ENCODE measurements around the gene PKMYT1. TPM values are rescaled to one million over a fixed set of nuclear protein-coding genes. Genes with fewer than 3 reads are reported as not detected.

PKMYT1 gene
- total and polyA plus RNA-seq, 2 donors = 5.3 to 16.5 TPM

DNA sequence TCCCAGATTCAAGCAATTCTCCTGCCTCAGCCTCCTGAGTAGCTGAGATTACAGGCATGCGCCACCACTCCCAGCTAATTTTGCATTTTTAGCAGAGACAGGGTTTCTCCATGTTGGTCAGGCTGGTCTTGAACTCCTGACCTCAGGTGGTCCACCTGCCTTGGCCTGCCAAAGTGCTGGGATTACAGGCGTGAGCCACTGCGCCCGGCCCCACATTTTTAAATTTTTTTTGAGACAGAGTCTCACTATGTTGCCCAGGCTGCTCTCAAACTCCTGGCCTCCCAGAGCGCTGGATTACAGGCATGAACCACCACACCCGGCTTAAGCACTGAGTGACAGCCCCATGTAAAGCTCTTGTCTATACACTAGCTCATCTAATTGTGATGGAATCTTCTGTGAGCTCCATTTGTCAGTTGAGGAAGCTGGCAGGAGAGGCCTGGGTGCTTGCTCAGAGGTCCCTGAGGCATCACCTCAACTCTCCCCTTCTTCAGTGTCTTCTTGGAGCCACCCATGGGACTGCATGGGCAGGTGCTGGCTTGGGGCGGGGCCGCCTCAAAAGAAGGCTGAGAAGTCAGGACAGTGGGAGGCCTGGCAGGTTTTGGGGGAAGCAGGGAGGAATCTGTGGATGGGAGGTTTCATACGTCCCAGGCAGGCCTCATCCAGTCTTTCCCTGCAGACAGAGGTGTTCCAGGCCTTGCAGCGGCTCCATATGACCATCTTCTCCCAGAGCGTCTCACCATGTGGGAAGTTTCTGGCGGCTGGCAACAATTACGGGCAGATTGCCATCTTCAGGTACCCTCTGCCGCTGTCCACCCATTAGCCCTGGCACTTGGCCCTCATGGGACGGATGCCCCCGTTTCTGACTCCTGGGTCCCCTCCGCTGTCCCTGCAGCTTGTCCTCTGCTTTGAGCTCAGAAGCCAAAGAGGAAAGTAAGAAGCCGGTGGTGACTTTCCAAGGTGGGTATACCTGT lies 45.1 kb upstream of the PKMYT1 start:
- Histone ChIP-seq H3K27ac (ENCODE audit: low read depth in 1 of 2, low read length in 1 of 2) (no peak overlapping the region), H3K4me1 (ENCODE audit: control insufficient read depth in 2 of 2, insufficient read depth in 2 of 2, low read length in 2 of 2) (peaks cover 42 to 71% of the 10 kb centered on the region in 2 donors), H3K27me3 (ENCODE audit: control insufficient read depth in 2 of 2, insufficient read depth in 1 of 2, low read length in 1 of 2) (peaks cover 30 to 47% of the 10 kb centered on the region in 2 donors), H3K9me3 (ENCODE audit: control insufficient read depth in 2 of 2, insufficient read depth in 1 of 2, low read length in 1 of 2) (peaks cover 0 to 30% of the 10 kb centered on the region in 2 donors), H3K4me3 (ENCODE audit: low read length in 2 of 2) (no peak overlapping the region), H3K36me3 (ENCODE audit: control insufficient read depth in 2 of 2, insufficient read depth in 2 of 2, low read length in 1 of 2) (peaks cover 16 to 21% of the 10 kb centered on the region in 2 donors)
- 98% methylated on average over 18 of the region's 18 CpGs for WGBS
- no peak for DNase-seq (ENCODE audit: low read depth in 6 of 9, low spot score in 9 of 9)

DNA sequence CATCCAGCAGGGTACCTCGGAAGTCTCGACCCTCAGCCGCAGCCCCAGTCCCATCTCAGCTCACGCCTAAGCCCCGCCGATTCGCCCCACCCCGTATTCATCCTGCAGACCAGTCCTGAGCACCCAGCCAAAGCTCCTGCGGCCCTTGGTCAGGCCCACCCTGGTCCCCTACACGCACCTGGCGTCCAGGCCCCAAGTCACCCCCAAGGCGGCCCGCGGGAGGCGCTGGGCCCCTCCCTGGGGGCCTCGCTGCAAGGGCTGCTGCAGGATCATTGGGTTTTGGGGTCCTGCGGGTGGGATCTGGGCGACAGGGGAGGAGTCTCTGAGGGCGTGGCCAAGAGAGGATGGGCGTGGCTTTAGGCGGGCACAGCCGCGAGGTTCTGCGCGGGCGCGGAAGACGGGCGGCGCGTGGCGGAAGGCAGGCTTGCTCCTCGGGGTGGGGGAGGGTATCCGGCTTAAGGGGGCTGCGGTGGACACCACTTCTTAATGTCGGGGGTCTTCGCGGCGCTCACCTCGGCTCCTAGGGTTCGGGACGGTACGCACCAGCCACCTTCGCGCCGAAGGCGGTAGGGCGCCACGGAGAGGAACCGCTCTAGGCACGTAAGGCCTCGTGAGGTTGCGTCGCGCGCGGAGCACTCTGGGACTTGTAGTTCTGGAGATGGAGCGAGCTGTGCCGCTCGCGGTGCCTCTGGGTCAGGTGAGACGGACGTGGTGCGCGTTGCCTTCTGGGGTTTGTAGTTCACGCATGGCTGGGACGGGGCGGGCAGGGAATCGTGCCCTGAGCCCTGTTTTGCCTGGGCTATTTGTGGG lies 43.6 kb upstream of the PKMYT1 start, which contains the start of the genes HCFC1R1 and THOC6:
Gene HCFC1R1 (minus strand): TSS at position 274 of the 810 bp plus-strand sequence. CDS start 1 bp downstream, at position 273.
Gene THOC6 (plus strand): TSS at position 367 of the 810 bp plus-strand sequence. CDS start 292 bp downstream, at position 659.
- peaks cover 43 to 66% of the 10 kb centered on the region in 2 donors for H3K4me1 ChIP-seq (ENCODE audit: control insufficient read depth in 2 of 2, insufficient read depth in 2 of 2, low read length in 2 of 2)
- 2% methylated on average over 69 of the region's 69 CpGs for WGBS
- peaks cover 30 to 47% of the 10 kb centered on the region in 2 donors for H3K27me3 ChIP-seq (ENCODE audit: control insufficient read depth in 2 of 2, insufficient read depth in 1 of 2, low read length in 1 of 2)
- H3K27ac ChIP-seq (ENCODE audit: low read depth in 1 of 2, low read length in 1 of 2) = peak within 1 kb of the TSS; percentile 85 to 92
- H3K4me3 ChIP-seq (ENCODE audit: low read length in 2 of 2) = peak within 1 kb of the TSS; percentile 79 to 85
- peaks cover 0 to 24% of the 10 kb centered on the region in 2 donors for H3K9me3 ChIP-seq (ENCODE audit: control insufficient read depth in 2 of 2, insufficient read depth in 1 of 2, low read length in 1 of 2)
- peaks cover 16 to 21% of the 10 kb centered on the region in 2 donors for H3K36me3 ChIP-seq (ENCODE audit: control insufficient read depth in 2 of 2, insufficient read depth in 2 of 2, low read length in 1 of 2)
- peak; percentile 96 to 99 (median 98) for DNase-seq (ENCODE audit: low read depth in 6 of 9, low spot score in 9 of 9)

DNA sequence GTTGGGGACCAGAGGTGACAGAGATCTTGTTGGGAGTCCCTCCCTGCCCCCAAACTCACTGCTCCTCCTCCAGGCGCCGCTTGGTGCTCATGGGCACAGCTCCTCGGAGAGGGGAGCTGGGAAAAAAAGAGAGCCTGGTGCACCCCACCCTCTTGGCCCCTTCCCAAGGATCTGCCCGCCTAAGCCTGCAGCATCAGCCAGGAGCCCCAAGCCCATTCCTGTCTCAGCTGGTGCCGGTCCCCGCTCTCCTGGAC lies 43.1 kb upstream of the PKMYT1 start:
- 64% methylated on average over 6 of the region's 6 CpGs for WGBS
- peak overlapping the region; percentile 79 to 85 for H3K4me3 ChIP-seq (ENCODE audit: low read length in 2 of 2)
- DNase-seq (ENCODE audit: low read depth in 6 of 9, low spot score in 9 of 9) = no peak
- peaks cover 0 to 19% of the 10 kb centered on the region in 2 donors for H3K9me3 ChIP-seq (ENCODE audit: control insufficient read depth in 2 of 2, insufficient read depth in 1 of 2, low read length in 1 of 2)
- peaks cover 16 to 21% of the 10 kb centered on the region in 2 donors for H3K36me3 ChIP-seq (ENCODE audit: control insufficient read depth in 2 of 2, insufficient read depth in 2 of 2, low read length in 1 of 2)
- peak overlapping the region; percentile 85 to 92 for H3K27ac ChIP-seq (ENCODE audit: low read depth in 1 of 2, low read length in 1 of 2)
- peaks cover 30 to 47% of the 10 kb centered on the region in 2 donors for H3K27me3 ChIP-seq (ENCODE audit: control insufficient read depth in 2 of 2, insufficient read depth in 1 of 2, low read length in 1 of 2)
- H3K4me1 ChIP-seq (ENCODE audit: control insufficient read depth in 2 of 2, insufficient read depth in 2 of 2, low read length in 2 of 2) = peaks cover 40 to 61% of the 10 kb centered on the region in 2 donors

DNA sequence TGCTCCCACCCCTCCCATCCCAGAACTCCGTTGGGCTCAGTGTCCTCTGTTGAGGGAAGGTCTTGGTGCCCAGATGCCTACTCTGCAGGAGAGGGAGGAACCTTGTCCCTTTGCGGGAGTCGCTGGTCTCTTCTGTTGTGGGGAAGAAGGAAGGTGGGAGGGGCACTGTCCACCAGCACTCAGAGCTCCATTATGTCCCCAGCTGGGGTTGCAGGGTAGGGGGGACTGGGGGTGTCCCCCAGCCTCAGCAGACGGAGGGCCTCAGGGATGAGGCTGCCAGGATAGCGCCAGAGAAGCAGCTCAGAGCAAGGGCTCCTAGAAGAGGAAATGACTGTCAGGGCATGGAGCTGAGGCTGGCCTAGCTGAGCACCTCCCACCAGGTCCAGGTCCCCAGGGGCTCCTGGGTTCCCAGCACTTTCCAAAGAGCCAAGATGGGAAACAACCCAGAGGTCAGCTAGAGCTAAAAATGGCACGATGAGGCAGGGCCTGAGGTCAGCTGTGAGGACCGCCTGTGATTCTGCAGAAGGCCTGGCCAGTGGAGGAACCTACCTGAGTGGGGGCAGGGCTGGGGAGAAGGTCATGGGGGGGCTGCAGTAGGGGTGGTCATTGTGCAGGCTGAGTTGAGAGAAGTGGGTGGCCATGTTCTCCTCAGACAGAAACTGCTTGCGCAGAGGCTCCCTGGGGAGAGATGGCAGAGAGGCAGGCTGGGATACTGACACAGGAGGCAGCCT lies 42.6 kb upstream of the PKMYT1 start:
- H3K4me3 ChIP-seq (ENCODE audit: low read length in 2 of 2) = peak overlapping the region in 1 of 2 donors; percentile 79
- peaks cover 0 to 19% of the 10 kb centered on the region in 2 donors for H3K9me3 ChIP-seq (ENCODE audit: control insufficient read depth in 2 of 2, insufficient read depth in 1 of 2, low read length in 1 of 2)
- DNase-seq (ENCODE audit: low read depth in 6 of 9, low spot score in 9 of 9) = no peak
- peaks cover 40 to 62% of the 10 kb centered on the region in 2 donors for H3K4me1 ChIP-seq (ENCODE audit: control insufficient read depth in 2 of 2, insufficient read depth in 2 of 2, low read length in 2 of 2)
- 78% methylated on average over 8 of the region's 8 CpGs for WGBS
- H3K27ac ChIP-seq (ENCODE audit: low read depth in 1 of 2, low read length in 1 of 2) = peak overlapping the region; percentile 53 to 68
- peaks cover 34 to 50% of the 10 kb centered on the region in 2 donors for H3K27me3 ChIP-seq (ENCODE audit: control insufficient read depth in 2 of 2, insufficient read depth in 1 of 2, low read length in 1 of 2)
- peaks cover 16 to 21% of the 10 kb centered on the region in 2 donors for H3K36me3 ChIP-seq (ENCODE audit: control insufficient read depth in 2 of 2, insufficient read depth in 2 of 2, low read length in 1 of 2)

DNA sequence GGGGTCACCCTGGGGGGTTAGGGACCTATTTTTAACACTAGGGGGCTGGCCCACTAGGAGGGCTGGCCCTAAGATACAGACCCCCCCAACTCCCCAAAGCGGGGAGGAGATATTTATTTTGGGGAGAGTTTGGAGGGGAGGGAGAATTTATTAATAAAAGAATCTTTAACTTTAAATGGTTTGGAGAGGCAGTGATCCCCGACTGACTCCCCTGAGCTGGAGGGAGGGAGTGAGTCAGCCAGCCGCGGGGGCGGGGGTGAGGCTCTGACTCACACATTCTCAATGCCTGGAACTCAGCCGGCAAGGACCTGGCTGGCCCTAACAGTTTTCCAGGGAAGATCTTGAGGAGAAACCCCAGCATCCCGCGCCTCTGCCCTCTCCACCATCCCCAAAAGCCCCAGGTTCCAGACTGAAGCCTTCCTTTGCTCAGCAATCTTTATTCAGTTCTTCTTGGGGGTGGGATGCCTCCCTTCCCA lies 42.0 kb upstream of the PKMYT1 start:
- Histone ChIP-seq H3K4me1 (ENCODE audit: control insufficient read depth in 2 of 2, insufficient read depth in 2 of 2, low read length in 2 of 2) (peaks cover 38 to 59% of the 10 kb centered on the region in 2 donors), H3K9me3 (ENCODE audit: control insufficient read depth in 2 of 2, insufficient read depth in 1 of 2, low read length in 1 of 2) (peaks cover 0 to 20% of the 10 kb centered on the region in 2 donors), H3K36me3 (ENCODE audit: control insufficient read depth in 2 of 2, insufficient read depth in 2 of 2, low read length in 1 of 2) (peaks cover 14 to 16% of the 10 kb centered on the region in 2 donors), H3K27ac (ENCODE audit: low read depth in 1 of 2, low read length in 1 of 2) (peak overlapping the region; percentile 55 to 69), H3K27me3 (ENCODE audit: control insufficient read depth in 2 of 2, insufficient read depth in 1 of 2, low read length in 1 of 2) (peaks cover 40 to 56% of the 10 kb centered on the region in 2 donors), H3K4me3 (ENCODE audit: low read length in 2 of 2) (no peak overlapping the region)
- WGBS = 61% methylated on average over 8 of the region's 8 CpGs
- DNase-seq (ENCODE audit: low read depth in 6 of 9, low spot score in 9 of 9) = peak in 1 of 9 donors; percentile 41

DNA sequence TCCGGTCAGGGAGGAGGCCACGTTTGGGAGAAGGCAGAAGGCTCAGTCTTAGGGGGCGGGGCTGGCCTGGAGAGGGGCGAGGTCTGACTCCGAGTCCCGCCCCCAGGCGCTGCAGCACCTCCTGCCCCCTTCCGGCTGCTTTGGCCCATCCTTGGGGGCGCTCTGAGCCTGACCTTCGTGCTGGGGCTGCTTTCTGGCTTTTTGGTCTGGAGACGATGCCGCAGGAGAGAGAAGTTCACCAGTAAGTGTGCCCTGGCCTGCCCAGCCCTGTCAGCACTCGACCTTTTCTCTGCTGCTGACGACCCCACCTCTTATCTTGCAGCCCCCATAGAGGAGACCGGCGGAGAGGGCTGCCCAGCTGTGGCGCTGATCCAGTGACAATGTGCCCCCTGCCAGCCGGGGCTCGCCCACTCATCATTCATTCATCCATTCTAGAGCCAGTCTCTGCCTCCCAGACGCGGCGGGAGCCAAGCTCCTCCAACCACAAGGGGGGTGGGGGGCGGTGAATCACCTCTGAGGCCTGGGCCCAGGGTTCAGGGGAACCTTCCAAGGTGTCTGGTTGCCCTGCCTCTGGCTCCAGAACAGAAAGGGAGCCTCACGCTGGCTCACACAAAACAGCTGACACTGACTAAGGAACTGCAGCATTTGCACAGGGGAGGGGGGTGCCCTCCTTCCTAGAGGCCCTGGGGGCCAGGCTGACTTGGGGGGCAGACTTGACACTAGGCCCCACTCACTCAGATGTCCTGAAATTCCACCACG lies 41.4 kb upstream of the PKMYT1 start:
- Histone ChIP-seq H3K9me3 (ENCODE audit: control insufficient read depth in 2 of 2, insufficient read depth in 1 of 2, low read length in 1 of 2) (peaks cover 0 to 16% of the 10 kb centered on the region in 2 donors), H3K4me1 (ENCODE audit: control insufficient read depth in 2 of 2, insufficient read depth in 2 of 2, low read length in 2 of 2) (peaks cover 38 to 59% of the 10 kb centered on the region in 2 donors), H3K4me3 (ENCODE audit: low read length in 2 of 2) (peak overlapping the region; percentile 38 to 60), H3K36me3 (ENCODE audit: control insufficient read depth in 2 of 2, insufficient read depth in 2 of 2, low read length in 1 of 2) (peaks cover 8 to 10% of the 10 kb centered on the region in 2 donors), H3K27ac (ENCODE audit: low read depth in 1 of 2, low read length in 1 of 2) (peak overlapping the region; percentile 55 to 69), H3K27me3 (ENCODE audit: control insufficient read depth in 2 of 2, insufficient read depth in 1 of 2, low read length in 1 of 2) (peaks cover 42 to 61% of the 10 kb centered on the region in 2 donors)
- WGBS = 28% methylated on average over 25 of the region's 25 CpGs
- peak in 3 of 9 donors; percentile 61 to 76 (median 64) for DNase-seq (ENCODE audit: low read depth in 6 of 9, low spot score in 9 of 9)

DNA sequence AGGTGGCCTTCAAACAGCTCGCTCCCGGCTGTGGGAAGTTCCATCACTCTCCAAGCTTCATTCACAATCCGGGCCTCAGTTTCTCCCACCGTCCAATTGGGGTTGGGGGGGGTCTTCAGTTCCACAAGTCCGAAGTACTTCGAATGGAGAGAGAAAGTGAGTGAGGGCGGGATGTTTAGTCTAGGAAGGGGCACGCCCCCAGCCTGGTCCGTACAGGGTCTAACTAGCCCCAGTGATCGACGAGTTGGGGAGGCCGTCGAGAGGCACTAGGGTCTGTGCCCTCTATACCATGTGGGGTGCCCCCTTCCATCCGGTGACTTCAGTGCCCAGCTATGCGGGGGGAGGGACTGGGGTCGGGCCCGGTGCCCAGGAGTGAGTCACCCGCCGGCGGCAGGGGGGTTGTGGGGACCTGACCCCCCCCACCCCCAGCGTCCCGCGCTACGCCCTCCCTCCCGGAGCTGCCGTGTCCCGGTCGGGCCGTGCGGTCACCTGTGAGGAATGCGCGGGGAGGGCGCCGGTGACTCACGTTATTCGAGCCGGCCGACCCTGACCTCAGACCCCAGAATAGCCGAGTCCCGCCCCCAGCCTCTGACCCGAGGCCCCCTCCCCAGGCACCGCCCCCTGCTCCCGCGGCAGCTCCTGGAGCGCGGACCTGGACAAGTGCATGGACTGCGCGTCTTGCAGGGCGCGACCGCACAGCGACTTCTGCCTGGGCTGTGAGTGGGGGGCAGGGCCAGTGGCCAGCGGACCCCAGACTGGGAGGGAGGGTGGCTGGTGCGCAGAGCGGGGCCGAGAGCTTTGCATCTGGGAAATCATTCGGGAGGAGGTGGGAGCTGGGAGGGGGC lies 40.6 kb upstream of the PKMYT1 start:
- DNase-seq (ENCODE audit: low read depth in 6 of 9, low spot score in 9 of 9) = peak in 1 of 9 donors; percentile 24
- peak overlapping the region; percentile 38 to 60 for H3K4me3 ChIP-seq (ENCODE audit: low read length in 2 of 2)
- peaks cover 38 to 59% of the 10 kb centered on the region in 2 donors for H3K4me1 ChIP-seq (ENCODE audit: control insufficient read depth in 2 of 2, insufficient read depth in 2 of 2, low read length in 2 of 2)
- peaks cover 42 to 67% of the 10 kb centered on the region in 2 donors for H3K27me3 ChIP-seq (ENCODE audit: control insufficient read depth in 2 of 2, insufficient read depth in 1 of 2, low read length in 1 of 2)
- H3K36me3 ChIP-seq (ENCODE audit: control insufficient read depth in 2 of 2, insufficient read depth in 2 of 2, low read length in 1 of 2) = peaks cover 0 to 2% of the 10 kb centered on the region in 2 donors
- peaks cover 0 to 12% of the 10 kb centered on the region in 2 donors for H3K9me3 ChIP-seq (ENCODE audit: control insufficient read depth in 2 of 2, insufficient read depth in 1 of 2, low read length in 1 of 2)
- H3K27ac ChIP-seq (ENCODE audit: low read depth in 1 of 2, low read length in 1 of 2) = peak overlapping the region; percentile 7 to 87
- WGBS = under 1% methylated on average over 57 of the region's 57 CpGs
